Osteoblast (primary cell): ENCODE data around the gene TMEM106B. TPM values are rescaled to one million over a fixed set of nuclear protein-coding genes. Genes with fewer than 3 reads are reported as not detected.

Source experiments
- DNase-seq: peaks from one replicate; pipeline ENCODE4 v3.0.0; 2011; ENCODE audit warnings: low spot score, mixed read lengths; ENCODE audit not compliant: insufficient read length; ENCODE audit errors: missing footprints
- H2AFZ ChIP-seq: 2 replicates; pipeline ENCODE4 v1.6.0; 2011; ENCODE audit warnings: mild to moderate bottlenecking, low read length
- H3K27ac ChIP-seq: 2 replicates; pipeline ENCODE4 v1.5.1; 2011; ENCODE audit warnings: mild to moderate bottlenecking, low read depth, low read length, moderate library complexity
- H3K27me3 ChIP-seq: 2 replicates; pipeline ENCODE4 v1.6.0; 2012; ENCODE audit warnings: mild to moderate bottlenecking, control low read depth, inconsistent platforms, low read length, moderate library complexity; ENCODE audit not compliant: insufficient read depth
- H3K36me3 ChIP-seq: 2 replicates; pipeline ENCODE4 v1.5.1; 2011; ENCODE audit warnings: mild to moderate bottlenecking, low read length, control low read depth, moderate library complexity; ENCODE audit not compliant: insufficient read depth
- H3K4me1 ChIP-seq: 2 replicates; pipeline ENCODE4 v1.5.1; 2011; ENCODE audit warnings: mild to moderate bottlenecking, low read length, control low read depth, moderate library complexity; ENCODE audit not compliant: insufficient read depth
- H3K4me2 ChIP-seq: 2 replicates; pipeline ENCODE4 v1.6.0; 2011; ENCODE audit warnings: mild to moderate bottlenecking, low read length; ENCODE audit not compliant: insufficient read depth
- H3K4me3 ChIP-seq: fragments of 200-600 bp; sonication (generic); 3 replicates; pipeline ENCODE4 v1.5.1; 2012; ENCODE audit warnings: mild to moderate bottlenecking, low read length, inconsistent platforms; ENCODE audit not compliant: insufficient read depth
- H3K79me2 ChIP-seq: 2 replicates; pipeline ENCODE4 v1.6.0; 2012; ENCODE audit warnings: mild to moderate bottlenecking, low read length, control low read depth, inconsistent platforms; ENCODE audit not compliant: insufficient read depth
- H3K9me3 ChIP-seq: 2 replicates; pipeline ENCODE4 v1.5.1; 2011; ENCODE audit warnings: low read depth, low read length, control low read depth
- H4K20me1 ChIP-seq: 2 replicates; pipeline ENCODE4 v1.6.0; 2012; ENCODE audit warnings: mild to moderate bottlenecking, low read length, control low read depth; ENCODE audit not compliant: insufficient read depth
- total RNA-seq: library from RNA; depleted of rRNA; stranded (reverse); fragments of >200 nt; gene quantifications from 2 replicates; pipeline ENCODE4 v1.2.3, GENCODE V29; 2012
- TF ChIP-seq, protein P1 (sequence below): IDR thresholded peaks from 2 replicates; pipeline ENCODE4 v1.5.1; 2011; ENCODE audit warnings: mild to moderate bottlenecking, low read depth, low read length, moderate library complexity; ENCODE audit errors: extremely low read depth

Gene TMEM106B
- total RNA-seq, 1 donor, result 61.9 TPM

DNA sequence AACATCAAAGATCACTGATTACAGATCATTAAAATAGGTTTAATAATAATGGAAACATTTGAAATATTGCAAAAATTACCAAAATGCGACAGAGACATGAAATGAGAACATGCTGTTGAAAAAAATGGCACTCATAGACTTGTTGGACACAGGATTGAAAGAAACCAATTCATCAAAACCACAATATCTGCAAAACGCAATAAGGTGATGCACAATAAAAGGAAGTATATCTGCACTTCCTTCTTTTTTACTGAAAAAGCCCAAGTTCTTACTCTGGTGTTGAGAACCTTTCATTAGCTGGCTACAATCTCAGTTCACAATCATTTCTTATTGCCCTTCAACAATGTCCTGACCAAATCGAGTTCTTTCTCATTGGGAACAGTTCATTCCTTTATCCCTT, 28.7 kb downstream of the TMEM106B start:
- no peaks in the 10 kb centered on the region for H3K9me3 ChIP-seq
- H3K79me2 ChIP-seq, result no peaks in the 10 kb centered on the region
- H3K27ac ChIP-seq, result no peak overlapping the region
- TF ChIP-seq, protein P1, sequence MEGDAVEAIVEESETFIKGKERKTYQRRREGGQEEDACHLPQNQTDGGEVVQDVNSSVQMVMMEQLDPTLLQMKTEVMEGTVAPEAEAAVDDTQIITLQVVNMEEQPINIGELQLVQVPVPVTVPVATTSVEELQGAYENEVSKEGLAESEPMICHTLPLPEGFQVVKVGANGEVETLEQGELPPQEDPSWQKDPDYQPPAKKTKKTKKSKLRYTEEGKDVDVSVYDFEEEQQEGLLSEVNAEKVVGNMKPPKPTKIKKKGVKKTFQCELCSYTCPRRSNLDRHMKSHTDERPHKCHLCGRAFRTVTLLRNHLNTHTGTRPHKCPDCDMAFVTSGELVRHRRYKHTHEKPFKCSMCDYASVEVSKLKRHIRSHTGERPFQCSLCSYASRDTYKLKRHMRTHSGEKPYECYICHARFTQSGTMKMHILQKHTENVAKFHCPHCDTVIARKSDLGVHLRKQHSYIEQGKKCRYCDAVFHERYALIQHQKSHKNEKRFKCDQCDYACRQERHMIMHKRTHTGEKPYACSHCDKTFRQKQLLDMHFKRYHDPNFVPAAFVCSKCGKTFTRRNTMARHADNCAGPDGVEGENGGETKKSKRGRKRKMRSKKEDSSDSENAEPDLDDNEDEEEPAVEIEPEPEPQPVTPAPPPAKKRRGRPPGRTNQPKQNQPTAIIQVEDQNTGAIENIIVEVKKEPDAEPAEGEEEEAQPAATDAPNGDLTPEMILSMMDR, result no peak
- no peaks in the 10 kb centered on the region for H4K20me1 ChIP-seq
- no peak for DNase-seq
- no peak overlapping the region for H3K4me3 ChIP-seq
- H3K4me1 ChIP-seq, result no peaks in the 10 kb centered on the region
- no peaks in the 10 kb centered on the region for H3K27me3 ChIP-seq
- no peak overlapping the region for H3K4me2 ChIP-seq
- peaks cover 4% of the 10 kb centered on the region for H3K36me3 ChIP-seq
- H2AFZ ChIP-seq, result no peak overlapping the region

DNA sequence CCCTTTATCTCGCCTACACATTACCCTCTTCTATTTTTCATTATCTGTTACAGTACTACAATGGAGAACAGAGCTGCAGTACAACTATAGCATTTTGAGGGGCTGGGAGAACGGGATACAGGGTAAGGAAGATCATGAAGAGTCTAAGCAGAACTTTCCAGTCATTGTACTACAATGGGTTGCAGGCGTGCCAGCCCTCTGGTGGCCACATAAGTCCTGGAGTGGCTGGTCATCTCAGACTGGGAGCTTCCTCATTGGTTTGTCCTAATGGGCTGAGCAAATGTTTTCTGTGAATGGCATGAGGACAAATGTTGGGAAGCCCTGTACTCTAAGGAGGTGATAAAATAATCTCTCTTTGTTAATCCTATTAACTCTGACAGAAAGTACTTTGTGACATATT, 33.0 kb downstream of the TMEM106B start:
- no peak overlapping the region for H3K4me2 ChIP-seq
- DNase-seq, result no peak
- H2AFZ ChIP-seq, result no peak overlapping the region
- TF ChIP-seq, protein P1, result peak; percentile 48
- H3K79me2 ChIP-seq, result no peaks in the 10 kb centered on the region
- no peaks in the 10 kb centered on the region for H3K27me3 ChIP-seq
- no peak overlapping the region for H3K4me3 ChIP-seq
- H3K4me1 ChIP-seq, result no peaks in the 10 kb centered on the region
- H3K9me3 ChIP-seq, result no peaks in the 10 kb centered on the region
- H3K27ac ChIP-seq, result no peak overlapping the region
- H4K20me1 ChIP-seq, result no peaks in the 10 kb centered on the region
- no peaks in the 10 kb centered on the region for H3K36me3 ChIP-seq

DNA sequence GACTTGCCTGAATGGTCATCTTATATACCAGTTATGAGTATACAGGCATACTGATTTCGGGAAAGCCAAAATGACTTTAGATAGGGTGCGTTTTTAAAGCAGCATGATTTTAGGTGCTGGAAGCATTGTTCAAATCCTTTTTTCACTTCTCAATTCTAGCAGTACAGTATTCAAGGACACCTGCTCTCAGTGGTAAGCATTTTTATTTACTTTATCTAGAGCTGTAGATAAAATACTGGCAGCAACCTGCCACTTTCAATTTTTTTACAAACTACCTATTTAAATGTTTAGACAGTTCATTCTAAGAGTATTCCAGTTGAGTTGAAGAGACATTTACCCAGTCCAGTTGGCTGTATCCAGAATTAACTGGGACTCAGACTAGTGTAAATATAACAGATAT, 33.6 kb downstream of the TMEM106B start:
- Histone ChIP-seq H4K20me1 (no peaks in the 10 kb centered on the region), H3K4me3 (no peak overlapping the region), H3K4me2 (no peak overlapping the region), H2AFZ (no peak overlapping the region), H3K36me3 (no peaks in the 10 kb centered on the region), H3K4me1 (no peaks in the 10 kb centered on the region), H3K27me3 (no peaks in the 10 kb centered on the region), H3K27ac (no peak overlapping the region), H3K9me3 (no peaks in the 10 kb centered on the region), H3K79me2 (no peaks in the 10 kb centered on the region)
- TF ChIP-seq, protein P1, result no peak
- DNase-seq, result no peak

DNA sequence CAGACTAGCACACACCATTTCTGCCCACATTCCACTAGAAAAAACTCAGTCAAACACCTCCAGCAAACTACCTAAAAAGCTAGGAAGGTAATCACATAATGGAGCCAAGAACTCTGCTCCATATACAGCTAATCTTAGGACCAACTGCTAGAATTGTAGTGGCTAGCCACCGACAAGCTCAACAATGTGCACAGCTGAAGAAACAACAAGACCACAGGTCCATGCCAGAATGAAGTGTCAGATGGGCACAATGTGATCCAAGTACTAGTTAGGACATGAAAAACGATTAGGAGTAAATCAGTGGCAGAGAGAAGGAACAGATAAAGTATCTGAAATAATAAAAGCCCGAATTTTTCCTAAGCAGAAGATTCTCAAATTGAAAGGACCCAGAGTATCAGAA, 38.6 kb downstream of the TMEM106B start:
- Histone ChIP-seq H3K4me2 (no peak overlapping the region), H3K36me3 (no peaks in the 10 kb centered on the region), H4K20me1 (no peaks in the 10 kb centered on the region), H3K79me2 (no peaks in the 10 kb centered on the region), H3K27me3 (no peaks in the 10 kb centered on the region), H3K4me1 (no peaks in the 10 kb centered on the region), H3K4me3 (no peak overlapping the region), H2AFZ (no peak overlapping the region), H3K27ac (no peak overlapping the region), H3K9me3 (no peaks in the 10 kb centered on the region)
- DNase-seq, result no peak
- TF ChIP-seq, protein P1, result no peak
